SK-N-MC (cell line): ENCODE results near the gene SIMC1.
A peak's percentile ranks its signal among the peaks of the same experiment; 100 is the strongest.

Experiments
- DNase-seq: peaks from one replicate; pipeline ENCODE4 v3.0.0-alpha.2; 2011; ENCODE audit warnings: low read depth, low spot score
- H3K27ac ChIP-seq: fragments of 200-600 bp; sonication (generic); 2 replicates; pipeline ENCODE4 v1.5.1; 2016; ENCODE audit warnings: mixed run types
- H3K36me3 ChIP-seq: fragments of 200-600 bp; sonication (generic); 2 replicates; pipeline ENCODE4 v1.6.1; 2017; ENCODE audit warnings: antibody characterized with exemption, low read length, mixed read lengths; ENCODE audit not compliant: insufficient read depth
- H3K4me3 ChIP-seq: fragments of 200-600 bp; sonication (generic); 2 replicates; pipeline ENCODE4 v1.5.1; 2016
- H3K9ac ChIP-seq: fragments of 200-600 bp; sonication (generic); 2 replicates; pipeline ENCODE4 v1.8.0; 2017; ENCODE audit warnings: mixed run types, mixed read lengths; ENCODE audit not compliant: insufficient read length
- H3K9me3 ChIP-seq: fragments of 200-600 bp; sonication (generic); 2 replicates; pipeline ENCODE4 v1.6.1; 2017; ENCODE audit warnings: low read depth, mild to moderate bottlenecking, antibody characterized with exemption, low read length, moderate library complexity, mixed read lengths
- EZH2 ChIP-seq: fragments of 200-600 bp; sonication (generic); IDR thresholded peaks from one replicate; pipeline ENCODE4 v1.6.1; 2017; ENCODE audit warnings: antibody characterized with exemption
- FOXP2 ChIP-seq: optimal IDR thresholded peaks from 2 replicates; pipeline ENCODE3; 2011; ENCODE audit warnings: mild to moderate bottlenecking, moderate library complexity; ENCODE audit not compliant: insufficient read depth; ENCODE audit errors: extremely low read length, control extremely low read depth
- POLR2AphosphoS5 ChIP-seq: IDR thresholded peaks from 2 replicates; pipeline ENCODE4 v1.6.1; 2012; ENCODE audit warnings: mild to moderate bottlenecking, low read depth, low read length, borderline replicate concordance

Gene SIMC1

GRCh38 chr5:176382721-176383120, 144.5 kb downstream of the SIMC1 start:
- H3K36me3 ChIP-seq, result peaks cover 80% of the 10 kb centered on the region

GRCh38 chr5:176383248-176383905, 145.2 kb downstream of the SIMC1 start:
- no peak overlapping the region for H3K9ac ChIP-seq
- no peak for DNase-seq
- H3K4me3 ChIP-seq, result no peak overlapping the region
- H3K9me3 ChIP-seq, result no peaks in the 10 kb centered on the region
- H3K36me3 ChIP-seq, result peaks cover 80% of the 10 kb centered on the region
- no peak for TF ChIP-seq POLR2AphosphoS5
- no peak for TF ChIP-seq FOXP2
- no peak for TF ChIP-seq EZH2
- no peak overlapping the region for H3K27ac ChIP-seq

More at GRCh38 chr5:176382721-176383120, 144.5 kb downstream of the SIMC1 start:
- Histone ChIP-seq H3K9ac (no peak overlapping the region), H3K27ac (no peak overlapping the region), H3K9me3 (no peaks in the 10 kb centered on the region), H3K4me3 (no peak overlapping the region)
- DNase-seq, result no peak
- TF ChIP-seq EZH2 (no peak), FOXP2 (no peak), POLR2AphosphoS5 (no peak)

- H3K9ac ChIP-seq, result no peak overlapping the region
- H3K9me3 ChIP-seq, result no peaks in the 10 kb centered on the region
- H3K4me3 ChIP-seq, result no peak overlapping the region
- DNase-seq, result no peak
- H3K27ac ChIP-seq, result no peak overlapping the region
- TF ChIP-seq EZH2 (no peak), FOXP2 (no peak), POLR2AphosphoS5 (no peak)
- H3K36me3 ChIP-seq, result peaks cover 78% of the 10 kb centered on the region
Observed at GRCh38 chr5:176383961-176384360, 145.7 kb downstream of the SIMC1 start.

- TF ChIP-seq EZH2 (no peak), POLR2AphosphoS5 (no peak)
- H3K36me3 ChIP-seq, result peaks cover 74% of the 10 kb centered on the region
- no peak overlapping the region for H3K27ac ChIP-seq
- H3K4me3 ChIP-seq, result no peak overlapping the region
- no peaks in the 10 kb centered on the region for H3K9me3 ChIP-seq
- H3K9ac ChIP-seq, result no peak overlapping the region
- DNase-seq, result no peak
Observed at GRCh38 chr5:176384366-176384930, 146.2 kb downstream of the SIMC1 start.

GRCh38 chr5:176384991-176385390, 146.8 kb downstream of the SIMC1 start:
- peaks cover 70% of the 10 kb centered on the region for H3K36me3 ChIP-seq

GRCh38 chr5:176386491-176386890, 148.3 kb downstream of the SIMC1 start:
- peaks cover 65% of the 10 kb centered on the region for H3K36me3 ChIP-seq
- TF ChIP-seq FOXP2, result no peak
- no peak overlapping the region for H3K27ac ChIP-seq
- H3K9me3 ChIP-seq, result no peaks in the 10 kb centered on the region
- peak overlapping the region; percentile 86 for H3K4me3 ChIP-seq
- H3K9ac ChIP-seq, result peak overlapping the region; percentile 96
- DNase-seq, result no peak

More at GRCh38 chr5:176384991-176385390, 146.8 kb downstream of the SIMC1 start:
- Histone ChIP-seq H3K27ac (no peak overlapping the region), H3K9ac (no peak overlapping the region), H3K9me3 (no peaks in the 10 kb centered on the region), H3K4me3 (no peak overlapping the region)
- TF ChIP-seq FOXP2 (no peak), POLR2AphosphoS5 (peak; percentile 4; the same call in 1 of the 2 replicates)
- no peak for DNase-seq

GRCh38 chr5:176387384-176387925, 149.2 kb downstream of the SIMC1 start:
- peak overlapping the region; percentile 20; the same call in 1 of the 2 replicates for H3K27ac ChIP-seq
- peak overlapping the region; percentile 86 for H3K4me3 ChIP-seq
- H3K9ac ChIP-seq, result peak overlapping the region; percentile 96
- no peaks in the 10 kb centered on the region for H3K9me3 ChIP-seq
- TF ChIP-seq POLR2AphosphoS5 (no peak), EZH2 (no peak), FOXP2 (no peak)
- no peak for DNase-seq
- H3K36me3 ChIP-seq, result peaks cover 56% of the 10 kb centered on the region

- TF ChIP-seq POLR2AphosphoS5 (no peak), FOXP2 (no peak), EZH2 (no peak)
- Histone ChIP-seq H3K9ac (peak overlapping the region; percentile 96), H3K4me3 (peak overlapping the region; percentile 86), H3K27ac (peak overlapping the region; percentile 97), H3K36me3 (peaks cover 50% of the 10 kb centered on the region), H3K9me3 (no peaks in the 10 kb centered on the region)
- no peak for DNase-seq
Observed at GRCh38 chr5:176388003-176388443, 149.8 kb downstream of the SIMC1 start.
